Measurements from ENCODE around the gene PLXNB3.

DNA sequence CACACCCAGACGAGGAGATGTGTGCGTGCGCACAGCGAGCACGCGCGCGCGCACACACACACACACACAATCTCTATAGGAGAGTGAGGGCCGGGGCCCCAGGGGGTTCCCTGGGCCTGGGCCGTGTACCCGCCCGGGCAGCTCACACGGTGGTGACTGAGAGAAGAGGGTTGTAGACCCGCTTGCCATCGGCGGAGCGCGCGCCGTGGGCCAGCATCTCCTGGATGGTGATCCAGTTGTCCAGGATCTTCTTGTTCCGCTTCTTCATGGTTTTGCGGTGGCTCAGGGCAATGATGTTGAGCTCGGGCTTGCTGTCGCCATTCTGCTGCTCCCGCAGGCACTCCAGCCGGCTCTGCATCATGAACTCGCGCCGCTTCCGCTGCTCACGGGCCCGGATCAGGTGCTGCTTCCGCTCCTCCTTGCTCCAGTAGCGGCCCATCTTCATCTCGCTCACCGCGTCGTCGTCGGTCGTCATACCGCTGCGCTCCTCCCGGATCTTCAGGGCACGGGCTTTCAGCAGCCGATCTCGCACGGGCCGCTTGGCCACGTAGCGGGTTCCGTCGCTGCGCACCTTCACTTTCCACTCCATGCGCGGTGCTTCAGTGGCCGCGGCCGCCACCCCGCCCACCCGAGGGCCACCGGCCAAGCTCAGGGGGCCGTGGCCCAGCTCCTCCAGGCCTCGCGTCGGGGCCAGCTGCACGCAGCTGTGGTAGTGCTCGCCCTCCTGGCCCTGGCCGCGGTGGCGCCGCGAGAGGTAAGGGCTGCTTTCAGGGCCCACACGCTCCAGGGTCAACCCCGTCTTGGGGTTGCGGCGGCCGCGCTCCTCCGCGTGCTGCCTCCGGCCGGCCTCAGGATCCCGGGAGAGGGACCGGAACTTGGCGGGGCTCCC is 39.4 kb downstream of the PLXNB3 start:
- TF ChIP-seq, protein P1, sequence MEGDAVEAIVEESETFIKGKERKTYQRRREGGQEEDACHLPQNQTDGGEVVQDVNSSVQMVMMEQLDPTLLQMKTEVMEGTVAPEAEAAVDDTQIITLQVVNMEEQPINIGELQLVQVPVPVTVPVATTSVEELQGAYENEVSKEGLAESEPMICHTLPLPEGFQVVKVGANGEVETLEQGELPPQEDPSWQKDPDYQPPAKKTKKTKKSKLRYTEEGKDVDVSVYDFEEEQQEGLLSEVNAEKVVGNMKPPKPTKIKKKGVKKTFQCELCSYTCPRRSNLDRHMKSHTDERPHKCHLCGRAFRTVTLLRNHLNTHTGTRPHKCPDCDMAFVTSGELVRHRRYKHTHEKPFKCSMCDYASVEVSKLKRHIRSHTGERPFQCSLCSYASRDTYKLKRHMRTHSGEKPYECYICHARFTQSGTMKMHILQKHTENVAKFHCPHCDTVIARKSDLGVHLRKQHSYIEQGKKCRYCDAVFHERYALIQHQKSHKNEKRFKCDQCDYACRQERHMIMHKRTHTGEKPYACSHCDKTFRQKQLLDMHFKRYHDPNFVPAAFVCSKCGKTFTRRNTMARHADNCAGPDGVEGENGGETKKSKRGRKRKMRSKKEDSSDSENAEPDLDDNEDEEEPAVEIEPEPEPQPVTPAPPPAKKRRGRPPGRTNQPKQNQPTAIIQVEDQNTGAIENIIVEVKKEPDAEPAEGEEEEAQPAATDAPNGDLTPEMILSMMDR (IDR thresholded peaks at IDR 0.05): no peak
- TF ChIP-seq EP300 (IDR thresholded peaks at IDR 0.05; ENCODE audit: low read depth) (no peak), POLR2AphosphoS5 (IDR thresholded peaks at IDR 0.05) (no peak), POLR2A (IDR thresholded peaks at IDR 0.05) (no peak)
